Measurements from ENCODE around the gene SPOCK1. TPM values are rescaled to one million over a fixed set of nuclear protein-coding genes. Genes with fewer than 3 reads are reported as not detected.

The SPOCK1 gene
- total RNA-seq, 2 experiments from 2014 or later, result not detected

DNA sequence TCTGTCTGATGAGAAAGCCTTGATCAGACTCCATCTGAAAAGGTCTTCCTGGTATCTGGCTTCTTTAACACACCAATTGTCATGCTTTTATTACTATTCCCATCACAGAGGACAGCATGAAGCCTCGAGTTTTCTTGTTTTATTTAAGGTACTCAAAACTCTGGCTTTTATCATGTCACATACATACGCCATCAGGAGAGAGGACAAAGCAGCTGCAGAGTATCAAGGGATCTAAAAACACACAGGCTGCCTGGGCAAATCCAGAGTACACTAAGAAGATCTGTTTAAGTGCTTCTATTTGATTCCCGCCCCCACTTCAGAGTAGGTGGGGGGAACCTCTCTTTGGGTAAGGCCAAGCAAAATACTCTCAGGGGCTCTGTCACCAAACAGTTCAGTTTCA is 277.2 kb downstream of the SPOCK1 start:
- H3K9me3 Mint-ChIP-seq, result no peaks in the 10 kb centered on the region
- H3K4me3 Mint-ChIP-seq, result no peak overlapping the region
- intact Hi-C loops (cut with micrococcal nuclease), result no loop called here
- H3K27ac Mint-ChIP-seq, result no peak overlapping the region
- DNase-seq, result no peak
- no peaks in the 10 kb centered on the region for H3K4me1 Mint-ChIP-seq (ENCODE audit: low read depth)
- CTCF ChIA-PET, result no interaction called here
- peaks cover 5% of the 10 kb centered on the region for H3K27me3 Mint-ChIP-seq
- POLR2A ChIA-PET, result no interaction called here
- H3K36me3 Mint-ChIP-seq, result no peaks in the 10 kb centered on the region

- H3K27ac Mint-ChIP-seq, result no peak overlapping the region
- intact Hi-C loops (cut with micrococcal nuclease), result no loop called here
- CTCF ChIA-PET, result no interaction called here
Measured at GRCh38 chr5:137220523-137220927, 278.6 kb downstream of the SPOCK1 start.

GRCh38 chr5:137218896-137219295 is 280.2 kb downstream of the SPOCK1 start:
- H3K4me3 Mint-ChIP-seq, result no peak overlapping the region
- H3K27ac Mint-ChIP-seq, result no peak overlapping the region
- CTCF ChIA-PET, result no interaction called here
- H3K27me3 Mint-ChIP-seq, result peaks cover 5% of the 10 kb centered on the region
- POLR2A ChIA-PET, result no interaction called here
- H3K36me3 Mint-ChIP-seq, result no peaks in the 10 kb centered on the region
- H3K4me1 Mint-ChIP-seq (ENCODE audit: low read depth), result no peaks in the 10 kb centered on the region
- intact Hi-C loops (cut with micrococcal nuclease), result no loop called here
- no peaks in the 10 kb centered on the region for H3K9me3 Mint-ChIP-seq
- DNase-seq, result no peak

More at GRCh38 chr5:137220523-137220927, 278.6 kb downstream of the SPOCK1 start:
- Mint-ChIP-seq H3K4me3 (no peak overlapping the region), H3K9me3 (no peaks in the 10 kb centered on the region), H3K4me1 (ENCODE audit: low read depth) (no peaks in the 10 kb centered on the region), H3K36me3 (no peaks in the 10 kb centered on the region), H3K27me3 (peaks cover 5% of the 10 kb centered on the region)
- DNase-seq, result no peak
- POLR2A ChIA-PET, result no interaction called here

GRCh38 chr5:137218471-137218870 is 280.7 kb downstream of the SPOCK1 start:
- CTCF ChIA-PET, result no interaction called here
- Mint-ChIP-seq H3K27ac (no peak overlapping the region), H3K4me3 (no peak overlapping the region), H3K36me3 (no peaks in the 10 kb centered on the region), H3K9me3 (no peaks in the 10 kb centered on the region), H3K27me3 (peaks cover 5% of the 10 kb centered on the region), H3K4me1 (ENCODE audit: low read depth) (no peaks in the 10 kb centered on the region)
- DNase-seq, result no peak
- POLR2A ChIA-PET, result no interaction called here
- intact Hi-C loops (cut with micrococcal nuclease), result no loop called here

- CTCF ChIA-PET, result no interaction called here
- no peak overlapping the region for H3K27ac Mint-ChIP-seq
- H3K27me3 Mint-ChIP-seq, result peaks cover 3% of the 10 kb centered on the region
- POLR2A ChIA-PET, result no interaction called here
- H3K4me1 Mint-ChIP-seq (ENCODE audit: low read depth), result no peaks in the 10 kb centered on the region
- intact Hi-C loops (cut with micrococcal nuclease), result no loop called here
- DNase-seq, result no peak
- no peak overlapping the region for H3K4me3 Mint-ChIP-seq
- no peaks in the 10 kb centered on the region for H3K36me3 Mint-ChIP-seq
- H3K9me3 Mint-ChIP-seq, result no peaks in the 10 kb centered on the region
Measured at GRCh38 chr5:137217599-137218200, 281.4 kb downstream of the SPOCK1 start.

GRCh38 chr5:137216976-137217598 is 282.0 kb downstream of the SPOCK1 start:
- H3K27me3 Mint-ChIP-seq, result peaks cover 2% of the 10 kb centered on the region
- H3K4me3 Mint-ChIP-seq, result no peak overlapping the region
- intact Hi-C loops (cut with micrococcal nuclease), result no loop called here
- H3K4me1 Mint-ChIP-seq (ENCODE audit: low read depth), result no peaks in the 10 kb centered on the region
- H3K27ac Mint-ChIP-seq, result no peak overlapping the region
- H3K9me3 Mint-ChIP-seq, result no peaks in the 10 kb centered on the region
- DNase-seq, result no peak
- ChIA-PET CTCF (no interaction called here), POLR2A (no interaction called here)
- no peaks in the 10 kb centered on the region for H3K36me3 Mint-ChIP-seq

DNA sequence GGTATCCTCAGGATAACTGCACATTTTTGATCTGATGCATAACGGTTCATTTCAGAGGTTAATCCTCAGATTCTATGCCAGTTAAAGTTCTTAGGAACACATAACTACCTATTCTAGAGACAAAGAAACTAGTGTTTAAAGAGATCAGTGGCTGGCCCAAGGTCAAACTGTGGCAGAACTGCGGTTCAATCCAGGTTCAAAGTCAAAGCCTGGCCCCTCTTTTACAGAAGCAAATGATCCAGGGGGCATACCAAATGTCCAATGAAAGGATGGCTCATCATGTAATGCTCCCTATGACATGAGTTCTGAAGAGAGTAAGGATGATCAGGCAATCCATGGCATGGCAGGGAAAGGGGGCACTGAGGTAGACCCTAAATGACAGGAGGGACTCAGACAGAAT is 283.3 kb downstream of the SPOCK1 start:
- no peak for DNase-seq
- ChIA-PET CTCF (no interaction called here), POLR2A (no interaction called here)
- Mint-ChIP-seq H3K4me3 (no peak overlapping the region), H3K27ac (no peak overlapping the region), H3K4me1 (ENCODE audit: low read depth) (no peaks in the 10 kb centered on the region), H3K9me3 (no peaks in the 10 kb centered on the region), H3K27me3 (no peaks in the 10 kb centered on the region), H3K36me3 (no peaks in the 10 kb centered on the region)
- intact Hi-C loops (cut with micrococcal nuclease), result no loop called here

DNA sequence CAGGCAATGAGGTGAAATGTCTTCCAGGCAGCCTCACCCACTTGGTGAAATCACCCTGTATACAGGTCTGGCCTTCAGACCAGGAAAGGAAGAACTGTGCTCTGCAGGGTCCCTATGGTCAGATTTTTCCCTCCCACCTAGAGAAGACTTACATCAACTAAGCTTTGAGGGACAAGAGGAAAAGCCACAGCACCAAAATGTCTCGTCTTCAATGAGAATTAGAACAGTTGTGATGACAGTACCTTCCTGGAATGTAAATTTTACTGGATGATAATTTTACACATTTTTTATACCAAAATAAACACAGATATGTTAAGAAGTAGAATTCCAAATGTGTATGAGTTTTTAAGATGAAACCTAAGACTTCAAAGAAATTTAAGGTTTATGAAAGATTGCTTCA is 283.9 kb downstream of the SPOCK1 start:
- H3K4me1 Mint-ChIP-seq (ENCODE audit: low read depth), result no peaks in the 10 kb centered on the region
- no peaks in the 10 kb centered on the region for H3K9me3 Mint-ChIP-seq
- no peak for DNase-seq
- no peaks in the 10 kb centered on the region for H3K36me3 Mint-ChIP-seq
- H3K4me3 Mint-ChIP-seq, result no peak overlapping the region
- ChIA-PET POLR2A (no interaction called here), CTCF (no interaction called here)
- H3K27me3 Mint-ChIP-seq, result no peaks in the 10 kb centered on the region
- intact Hi-C loops (cut with micrococcal nuclease), result no loop called here
- no peak overlapping the region for H3K27ac Mint-ChIP-seq

- DNase-seq, result no peak
- CTCF ChIA-PET, result no interaction called here
- H3K4me3 Mint-ChIP-seq, result no peak overlapping the region
- POLR2A ChIA-PET, result no interaction called here
- no peaks in the 10 kb centered on the region for H3K4me1 Mint-ChIP-seq (ENCODE audit: low read depth)
- H3K27ac Mint-ChIP-seq, result no peak overlapping the region
- intact Hi-C loops (cut with micrococcal nuclease), result no loop called here
- H3K27me3 Mint-ChIP-seq, result no peaks in the 10 kb centered on the region
- H3K9me3 Mint-ChIP-seq, result no peaks in the 10 kb centered on the region
- no peaks in the 10 kb centered on the region for H3K36me3 Mint-ChIP-seq
Measured at GRCh38 chr5:137214446-137215189, 284.5 kb downstream of the SPOCK1 start.

DNA sequence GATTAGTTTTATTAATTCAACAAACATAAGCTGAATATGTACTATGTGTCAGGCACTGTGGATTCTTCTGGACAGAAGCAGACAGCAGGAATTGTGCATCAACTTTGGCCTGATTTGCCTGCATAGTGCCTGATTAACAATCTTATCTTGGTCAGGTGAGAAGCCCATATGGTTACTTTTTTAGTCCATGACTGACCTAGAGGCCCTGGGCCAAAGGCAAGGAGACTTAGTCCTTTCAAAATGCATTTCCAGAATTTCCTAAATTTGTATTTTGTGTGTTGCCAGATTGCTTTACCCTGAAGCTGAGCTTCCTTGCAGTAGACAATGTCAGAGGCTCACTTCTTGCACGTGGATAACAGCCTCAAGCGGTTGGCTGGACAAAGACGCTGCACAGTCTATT is 286.7 kb downstream of the SPOCK1 start:
- Mint-ChIP-seq H3K4me3 (no peak overlapping the region), H3K36me3 (no peaks in the 10 kb centered on the region), H3K27ac (no peak overlapping the region), H3K9me3 (no peaks in the 10 kb centered on the region), H3K27me3 (no peaks in the 10 kb centered on the region), H3K4me1 (ENCODE audit: low read depth) (no peaks in the 10 kb centered on the region)
- CTCF ChIA-PET, result no interaction called here
- no peak for DNase-seq
- intact Hi-C loops (cut with micrococcal nuclease), result no loop called here
- POLR2A ChIA-PET, result no interaction called here

DNA sequence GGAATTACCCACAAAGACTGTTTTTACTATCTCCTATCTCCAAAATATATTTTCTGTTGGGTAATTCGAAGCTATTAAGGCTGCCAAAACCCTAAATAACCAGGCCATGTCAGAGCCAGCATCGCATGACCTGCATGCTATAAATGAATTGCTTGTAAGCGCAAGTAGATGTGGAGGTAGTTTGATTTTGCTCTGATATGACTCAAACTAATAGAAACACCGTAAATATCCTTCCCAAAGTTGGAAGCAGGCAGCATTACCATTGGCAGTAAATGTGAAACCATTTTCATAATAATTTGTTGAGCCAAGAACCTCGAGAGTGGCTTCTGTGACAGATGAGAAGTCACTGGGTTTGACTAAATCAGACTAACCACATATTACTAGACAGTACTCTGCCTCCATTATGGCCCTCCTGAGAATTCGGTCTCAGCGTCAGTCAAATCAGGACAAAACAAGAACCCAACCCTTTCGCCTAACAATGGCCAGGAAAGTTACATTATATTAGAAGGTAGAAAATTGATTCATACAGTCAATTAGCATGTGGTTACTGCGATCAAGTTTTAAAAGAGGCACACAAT is 289.8 kb downstream of the SPOCK1 start:
- Mint-ChIP-seq H3K4me1 (ENCODE audit: low read depth) (no peaks in the 10 kb centered on the region), H3K4me3 (no peak overlapping the region), H3K27me3 (no peaks in the 10 kb centered on the region), H3K36me3 (no peaks in the 10 kb centered on the region), H3K27ac (no peak overlapping the region), H3K9me3 (no peaks in the 10 kb centered on the region)
- POLR2A ChIA-PET, result no interaction called here
- intact Hi-C loops (cut with micrococcal nuclease), result no loop called here
- no peak for DNase-seq
- CTCF ChIA-PET, result no interaction called here

- intact Hi-C loops (cut with micrococcal nuclease), result no loop called here
- ChIA-PET CTCF (no interaction called here), POLR2A (no interaction called here)
- DNase-seq, result no peak
- Mint-ChIP-seq H3K4me3 (no peak overlapping the region), H3K4me1 (ENCODE audit: low read depth) (no peaks in the 10 kb centered on the region), H3K27ac (no peak overlapping the region), H3K36me3 (no peaks in the 10 kb centered on the region), H3K27me3 (peaks cover 1% of the 10 kb centered on the region), H3K9me3 (no peaks in the 10 kb centered on the region)
Measured at GRCh38 chr5:137207023-137207760, 291.9 kb downstream of the SPOCK1 start.

All from activated CD4-positive, alpha-beta memory T cell treated with anti-CD3 and anti-CD28 coated beads for 36 hours (primary cell).